Epithelial cell of prostate (primary cell): Measurements from ENCODE around the gene CLDN3.
A peak's percentile ranks its signal among the peaks of the same experiment; 100 is the strongest.

Experiments used
- DNase-seq: peaks from one replicate; pipeline ENCODE4 v3.0.0-alpha.2; 2011; ENCODE audit warnings: low read depth, low spot score
- H3K27ac ChIP-seq: fragments of 450-650 bp; 2 replicates; pipeline ENCODE4 v1.5.1; 2017; ENCODE audit warnings: mild to moderate bottlenecking

CLDN3 gene

GRCh38 chr7:73773700-73774517 is 3.8 kb upstream of the CLDN3 start:
- no peak for DNase-seq
- H3K27ac ChIP-seq, result no peak overlapping the region

DNA sequence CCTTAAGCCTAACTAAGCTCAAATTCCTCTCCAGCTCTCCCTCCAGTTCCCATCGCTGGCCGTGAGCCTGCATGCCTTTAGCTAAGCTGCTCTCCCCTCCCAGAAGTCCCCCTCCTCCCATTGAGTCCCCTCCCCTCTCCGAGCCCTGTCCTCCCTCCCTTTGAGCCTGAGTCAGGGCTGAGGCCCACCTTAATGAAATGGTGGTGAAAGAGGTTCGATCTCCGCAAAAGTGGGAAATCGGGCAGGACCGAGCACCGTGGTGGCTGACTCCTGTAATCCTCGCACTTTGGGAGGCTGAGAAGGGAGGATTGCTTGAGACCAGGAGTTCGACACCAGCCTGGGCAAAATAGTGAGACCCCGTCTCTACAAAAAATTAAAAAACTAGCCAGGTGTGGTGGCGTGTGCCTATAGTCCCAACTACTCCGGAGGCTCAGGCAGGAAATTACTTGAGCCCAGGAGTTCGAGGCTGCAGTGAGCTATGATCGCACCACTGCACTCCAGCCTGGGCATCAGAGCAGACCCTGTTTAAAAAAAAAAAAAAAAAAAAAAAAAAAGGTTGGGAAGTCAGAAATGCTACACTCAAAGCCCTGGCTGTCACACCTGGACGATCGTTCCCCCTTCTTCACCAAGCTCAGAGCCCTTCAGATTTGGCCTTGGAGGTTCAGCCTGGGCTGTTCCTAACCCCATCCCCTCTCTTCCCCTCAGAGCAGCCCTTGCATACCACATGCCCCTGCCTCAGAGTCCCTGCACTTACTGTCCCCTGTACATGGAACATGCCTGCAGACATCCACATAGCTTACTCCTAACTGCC is 995 bp upstream of the CLDN3 start:
- H3K27ac ChIP-seq, result no peak overlapping the region
- no peak for DNase-seq

DNA sequence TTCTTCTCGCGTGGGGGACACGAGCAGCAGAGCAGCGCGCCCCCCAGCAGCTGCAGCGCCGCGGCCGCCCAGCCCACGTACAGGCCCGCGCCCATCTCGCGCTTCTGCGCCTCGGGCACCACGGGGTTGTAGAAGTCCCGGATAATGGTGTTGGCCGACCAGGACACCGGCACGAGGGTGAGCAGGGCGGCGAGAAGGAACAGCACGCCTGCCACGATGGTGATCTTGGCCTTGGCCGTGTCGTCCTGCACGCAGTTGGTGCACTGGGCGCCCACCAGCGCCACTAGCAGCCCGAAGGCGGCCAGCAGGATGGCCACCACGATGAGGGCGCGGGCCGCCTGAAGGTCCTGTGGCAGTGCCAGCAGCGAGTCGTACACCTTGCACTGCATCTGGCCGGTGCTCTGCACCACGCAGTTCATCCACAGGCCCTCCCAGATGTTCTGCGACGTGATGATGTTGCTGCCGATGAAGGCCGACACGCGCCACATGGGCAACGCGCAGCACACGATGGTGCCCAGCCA is 529 bp downstream of the CLDN3 start:
- H3K27ac ChIP-seq, result no peak overlapping the region
- DNase-seq, result no peak

DNA sequence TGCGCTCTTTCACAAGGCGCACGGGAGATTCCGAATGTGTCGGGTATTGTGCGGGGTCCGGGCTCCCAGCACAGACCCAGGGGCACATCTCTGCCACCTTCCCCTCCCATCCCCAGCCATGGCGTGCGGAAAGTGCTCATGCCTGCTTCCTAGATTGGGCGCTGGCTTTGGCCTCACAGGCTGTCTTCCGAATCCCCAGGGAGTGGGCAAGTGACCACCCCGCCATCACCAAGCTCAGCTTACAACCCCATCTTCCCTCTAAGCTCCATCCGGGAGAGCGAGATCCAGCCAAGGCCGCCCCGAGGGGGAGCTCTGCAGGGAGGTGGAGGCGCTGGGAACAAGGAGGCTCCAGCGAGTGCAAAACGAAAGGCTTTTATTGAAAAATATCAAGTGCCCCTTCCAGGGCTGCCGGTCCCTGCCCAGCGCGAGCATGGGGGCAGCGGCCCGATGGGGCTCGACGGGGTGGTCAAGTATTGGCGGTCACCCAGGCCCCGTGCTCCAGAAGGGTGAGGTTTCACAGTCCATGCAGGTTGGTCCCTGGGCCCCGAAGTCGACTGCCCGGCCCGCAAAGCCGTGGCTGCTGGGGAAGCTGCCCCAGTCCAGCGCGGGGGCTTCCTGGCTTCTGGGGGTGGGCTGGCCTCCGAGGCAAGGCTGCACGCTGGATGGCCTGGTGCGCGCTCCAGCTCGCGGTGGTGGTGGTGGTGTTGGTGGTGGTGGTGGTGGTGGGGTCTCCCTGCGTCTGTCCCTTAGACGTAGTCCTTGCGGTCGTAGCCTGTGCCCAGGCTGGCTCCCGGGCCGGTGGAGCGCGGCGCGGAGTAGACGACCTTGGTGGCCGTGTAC is 1.2 kb downstream of the CLDN3 start:
- no peak overlapping the region for H3K27ac ChIP-seq
- no peak for DNase-seq

- H3K27ac ChIP-seq, result no peak overlapping the region
- DNase-seq, result no peak
These were observed 3.4 kb downstream of the CLDN3 start for GRCh38 chr7:73766556-73767229.

DNA sequence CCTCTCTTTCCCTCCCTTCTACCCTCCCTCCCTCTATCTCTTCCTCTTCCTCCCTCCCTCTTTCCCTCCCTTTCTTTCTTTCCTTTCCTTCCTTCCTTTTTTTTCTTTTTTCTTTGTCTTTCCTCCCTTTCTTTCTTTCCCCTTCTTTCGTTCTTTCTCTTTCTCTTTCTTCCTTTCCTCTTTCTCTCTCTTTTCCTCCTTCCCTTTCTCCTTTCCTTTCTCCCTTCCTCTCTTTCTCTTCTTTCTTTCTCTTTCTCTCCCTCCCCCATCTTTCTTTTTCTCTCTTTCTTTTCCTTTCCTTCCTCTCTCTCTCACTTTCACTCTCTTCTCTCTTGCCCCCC is 7.4 kb downstream of the CLDN3 start:
- no peak for DNase-seq
- H3K27ac ChIP-seq, result no peak overlapping the region

DNA sequence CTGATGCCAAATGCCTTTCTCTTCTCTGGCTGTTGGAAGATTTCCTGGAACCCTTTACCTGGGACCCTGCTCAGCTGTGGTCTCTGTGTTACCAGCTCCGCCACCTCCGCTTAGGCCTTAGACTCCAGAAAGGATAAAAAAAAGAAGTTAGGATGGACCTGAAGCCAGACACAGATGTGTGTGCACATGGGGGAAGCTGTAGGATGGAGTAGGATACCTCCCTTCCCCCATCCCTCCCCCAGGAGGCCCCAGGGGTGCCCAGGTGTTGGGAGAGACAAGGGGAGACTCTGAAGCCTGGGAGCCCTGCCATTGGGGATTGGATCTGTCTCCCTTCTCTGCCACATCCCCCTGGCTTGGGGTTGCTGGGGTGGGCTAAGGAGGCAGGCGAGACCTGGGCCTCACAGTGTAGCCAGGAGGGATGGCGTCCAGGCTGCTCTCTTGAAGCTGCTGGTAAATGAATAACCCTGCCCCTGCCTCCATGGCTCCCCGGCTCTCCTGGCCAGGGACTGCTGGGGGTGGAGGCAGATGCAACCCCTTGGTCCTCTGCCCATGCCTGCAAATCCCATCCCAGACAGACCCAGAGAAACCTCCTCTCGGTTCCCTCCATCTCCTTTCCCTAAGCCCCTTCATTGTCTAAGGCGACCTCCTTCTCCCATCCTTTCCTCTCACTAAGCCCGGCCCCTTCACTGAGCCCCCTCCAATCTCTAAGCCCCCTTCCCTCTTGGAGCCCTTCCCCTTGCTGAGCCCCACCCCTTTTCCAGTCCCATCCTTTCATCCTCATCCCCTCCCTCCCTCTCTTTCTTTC is 8.0 kb downstream of the CLDN3 start:
- no peak overlapping the region for H3K27ac ChIP-seq
- no peak for DNase-seq

DNA sequence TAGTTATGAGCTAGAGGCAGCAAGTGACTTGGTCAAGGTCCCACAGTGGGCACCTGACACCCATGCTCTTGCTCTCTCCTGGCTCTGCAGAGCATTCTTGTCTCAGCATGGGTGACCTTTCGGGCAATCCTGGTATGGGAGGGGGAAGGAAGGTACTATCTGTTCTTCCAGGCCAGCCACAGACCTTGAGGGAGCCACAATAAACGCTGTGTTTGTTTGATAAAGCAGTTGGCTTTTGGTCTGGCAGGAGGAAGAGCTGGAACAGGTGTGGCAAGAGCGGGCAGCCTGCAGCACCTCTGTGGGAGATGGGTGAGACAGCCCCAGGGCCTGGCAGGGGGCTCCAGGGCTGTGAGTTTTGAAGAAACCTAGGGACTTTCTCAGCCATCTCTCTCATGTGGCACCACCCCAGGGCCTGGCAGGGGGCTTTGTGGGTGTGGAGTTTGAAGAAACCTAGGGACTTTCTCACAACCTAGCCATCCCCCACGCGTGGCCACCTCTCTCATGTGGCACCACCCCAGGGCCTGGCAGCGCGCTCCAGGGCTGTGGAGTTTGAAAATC is 11.4 kb downstream of the CLDN3 start:
- no peak overlapping the region for H3K27ac ChIP-seq
- DNase-seq, result no peak

- H3K27ac ChIP-seq, result no peak overlapping the region
- no peak for DNase-seq
These were observed 19.9 kb downstream of the CLDN3 start for GRCh38 chr7:73749931-73750776.

- no peak overlapping the region for H3K27ac ChIP-seq
- no peak for DNase-seq
These were observed 23.7 kb downstream of the CLDN3 start for GRCh38 chr7:73746378-73746777.

DNA sequence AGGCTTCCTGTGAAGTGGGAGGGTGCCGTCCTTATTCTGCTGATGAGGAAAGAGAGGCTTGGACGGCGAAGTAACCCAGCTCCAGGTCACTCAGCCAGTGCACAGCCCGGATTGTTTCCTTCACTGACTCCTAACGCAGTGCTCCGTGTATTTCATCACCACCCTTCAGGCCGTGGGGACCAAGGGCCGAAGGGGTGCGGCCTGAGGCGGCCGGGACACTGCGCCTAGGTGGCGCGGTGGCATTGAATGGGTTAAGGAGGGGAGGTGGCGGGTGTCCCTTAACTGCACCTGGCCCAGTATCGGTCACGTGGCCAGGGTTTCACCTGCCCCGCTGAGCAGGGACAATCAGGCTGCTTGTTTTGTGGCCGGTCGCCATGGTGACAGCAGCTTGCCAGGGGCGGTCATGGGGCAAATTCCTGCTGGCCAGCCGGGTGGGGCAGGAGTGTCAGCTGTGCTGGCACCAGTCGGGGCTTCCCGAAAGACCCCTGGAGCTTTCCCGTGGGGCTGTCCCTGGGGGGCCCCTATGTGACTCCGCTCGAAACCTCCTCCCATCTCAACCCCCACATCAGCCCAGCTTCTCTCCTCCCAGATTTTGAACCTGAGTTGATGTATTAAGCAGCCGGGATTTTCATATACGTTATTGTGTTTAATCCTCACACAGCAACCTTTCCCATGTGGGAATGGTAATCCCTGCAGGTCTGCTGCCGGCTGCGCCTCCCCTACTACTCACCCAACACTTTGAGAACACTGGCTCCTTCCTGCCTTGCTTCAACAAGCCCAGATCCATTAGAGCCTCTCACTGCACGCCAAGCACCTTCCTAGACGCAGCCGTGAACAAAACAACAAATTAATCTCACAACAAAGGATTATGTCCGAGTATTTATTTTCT is 27.1 kb downstream of the CLDN3 start:
- H3K27ac ChIP-seq, result peak overlapping the region; percentile 57
- DNase-seq, result no peak

- no peak for DNase-seq
These were observed 27.7 kb downstream of the CLDN3 start for GRCh38 chr7:73742338-73742752.

DNA sequence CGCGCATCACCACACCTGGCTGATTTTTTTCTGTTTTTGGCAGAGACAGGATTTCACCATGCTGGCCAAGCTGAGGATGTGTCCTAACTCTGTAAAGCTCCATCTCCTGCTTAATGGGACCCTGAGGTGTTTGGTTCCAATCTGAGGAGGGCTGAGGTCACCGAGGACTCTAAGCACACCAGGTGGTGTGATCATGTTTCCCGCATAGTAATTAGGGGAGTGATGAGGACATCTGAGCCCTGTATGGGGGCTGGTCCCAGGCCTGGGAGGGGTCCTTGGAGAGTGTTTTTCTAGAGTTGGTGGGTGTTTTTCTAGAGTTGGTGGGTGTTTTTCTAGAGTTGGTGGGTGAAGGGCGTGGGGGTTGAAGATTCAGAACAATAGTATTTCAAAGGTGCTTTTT is 28.5 kb downstream of the CLDN3 start:
- H3K27ac ChIP-seq, result peak overlapping the region; percentile 57
- no peak for DNase-seq

More at GRCh38 chr7:73742338-73742752, 27.7 kb downstream of the CLDN3 start:
- peak overlapping the region; percentile 57 for H3K27ac ChIP-seq

GRCh38 chr7:73740771-73741170 is 29.3 kb downstream of the CLDN3 start:
- H3K27ac ChIP-seq, result no peak overlapping the region
- no peak for DNase-seq

DNA sequence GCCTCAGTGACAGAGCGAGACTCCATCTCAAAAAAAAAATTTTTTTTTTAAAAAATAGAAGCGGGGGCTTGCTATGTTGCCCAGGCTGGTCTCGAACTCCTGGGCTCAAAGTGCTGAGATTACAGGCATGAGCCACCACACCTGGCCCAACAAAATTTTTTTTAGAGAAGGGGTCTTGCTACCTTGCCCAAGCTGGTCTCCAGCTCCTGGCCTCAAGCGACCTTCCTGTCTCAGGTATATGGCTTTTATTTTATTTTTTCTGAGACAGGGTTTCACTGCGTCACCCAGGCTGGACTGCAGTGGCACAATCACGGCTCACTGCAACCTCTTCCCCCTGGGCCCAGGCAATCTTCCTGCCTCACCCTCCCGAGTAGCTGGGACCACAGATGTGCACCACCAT is 29.9 kb downstream of the CLDN3 start:
- H3K27ac ChIP-seq, result no peak overlapping the region
- no peak for DNase-seq

GRCh38 chr7:73739387-73739767 is 30.7 kb downstream of the CLDN3 start:
- peak overlapping the region; percentile 63 for H3K27ac ChIP-seq
- no peak for DNase-seq
